ENCODE results near the gene MRPL36. TPM values are rescaled to one million over a fixed set of nuclear protein-coding genes. Genes with fewer than 3 reads are reported as not detected.

MRPL36 gene
- total and polyA plus RNA-seq, 2 donors (not counting 1 experiment from before 2014, with no cell fraction given): 47.9 to 54.8 TPM

- H3K27me3 ChIP-seq (ENCODE audit: control insufficient read depth, insufficient read depth, low read length): no peaks in the 10 kb centered on the region
- H3K9ac ChIP-seq (ENCODE audit: insufficient read depth, low read length): no peak overlapping the region
These were observed 50.1 kb downstream of the MRPL36 start for GRCh38 chr5:1749346-1750124.

GRCh38 chr5:1748845-1749244 is 50.8 kb downstream of the MRPL36 start:
- no peak overlapping the region for H3K9ac ChIP-seq (ENCODE audit: insufficient read depth, low read length)
- no peaks in the 10 kb centered on the region for H3K27me3 ChIP-seq (ENCODE audit: control insufficient read depth, insufficient read depth, low read length)
- no peaks in the 10 kb centered on the region for H3K9me3 ChIP-seq (ENCODE audit: control insufficient read depth, insufficient read depth, low read depth, low read length)
- no peaks in the 10 kb centered on the region for H4K20me1 ChIP-seq (ENCODE audit: control insufficient read depth, extremely low read depth, insufficient read depth, low read length)
- H3K36me3 ChIP-seq (ENCODE audit: control insufficient read depth, insufficient read depth, low read length): no peaks in the 10 kb centered on the region
- DNase-seq (ENCODE audit: low read depth in 2 of 2): no peak
- H3K79me2 ChIP-seq (ENCODE audit: control insufficient read depth, insufficient read depth, low read length): no peaks in the 10 kb centered on the region
- no peak for TF ChIP-seq EZH2 (IDR thresholded peaks at IDR 0.05; ENCODE audit: low read length, missing control alignments)
- TF ChIP-seq CTCF (conservative IDR thresholded peaks at IDR 0.05 in 1 of 2, IDR thresholded peaks at IDR 0.05 in 1 of 2; ENCODE audit: low read depth in 1 of 2, low read length in 2 of 2): no peak
- H3K4me3 ChIP-seq (replicated peaks in 1 of 4; ENCODE audit: control extremely low read depth in 1 of 4, insufficient read depth in 1 of 4, low read depth in 3 of 4, low read length in 4 of 4): no peak overlapping the region
- no peak overlapping the region for H3K27ac ChIP-seq (ENCODE audit: insufficient read depth, low read length)
- H3K4me2 ChIP-seq (ENCODE audit: extremely low read depth, insufficient read depth, low read length): no peak overlapping the region
- H3K4me1 ChIP-seq (ENCODE audit: control insufficient read depth, extremely low read depth, insufficient read depth, low read length): no peaks in the 10 kb centered on the region
- no peak overlapping the region for H2AFZ ChIP-seq (ENCODE audit: low read length)

More at GRCh38 chr5:1749346-1750124, 50.1 kb downstream of the MRPL36 start:
- Histone ChIP-seq H2AFZ (ENCODE audit: low read length) (no peak overlapping the region), H3K4me1 (ENCODE audit: control insufficient read depth, extremely low read depth, insufficient read depth, low read length) (no peaks in the 10 kb centered on the region), H3K79me2 (ENCODE audit: control insufficient read depth, insufficient read depth, low read length) (no peaks in the 10 kb centered on the region), H3K27ac (ENCODE audit: insufficient read depth, low read length) (no peak overlapping the region), H3K9me3 (ENCODE audit: control insufficient read depth, insufficient read depth, low read depth, low read length) (no peaks in the 10 kb centered on the region), H3K36me3 (ENCODE audit: control insufficient read depth, insufficient read depth, low read length) (no peaks in the 10 kb centered on the region), H3K4me3 (replicated peaks in 1 of 4; ENCODE audit: control extremely low read depth in 1 of 4, insufficient read depth in 1 of 4, low read depth in 3 of 4, low read length in 4 of 4) (no peak overlapping the region), H3K4me2 (ENCODE audit: extremely low read depth, insufficient read depth, low read length) (no peak overlapping the region), H4K20me1 (ENCODE audit: control insufficient read depth, extremely low read depth, insufficient read depth, low read length) (no peaks in the 10 kb centered on the region)
- no peak for DNase-seq (ENCODE audit: low read depth in 2 of 2)
- TF ChIP-seq CTCF (conservative IDR thresholded peaks at IDR 0.05 in 1 of 2, IDR thresholded peaks at IDR 0.05 in 1 of 2; ENCODE audit: low read depth in 1 of 2, low read length in 2 of 2) (no peak), EZH2 (IDR thresholded peaks at IDR 0.05; ENCODE audit: low read length, missing control alignments) (no peak)

Other genes starting within 250 kb of the MRPL36 start
- 21.8 and 31.8 TPM in 2 replicates for gene NDUFS6, start 1.6 kb upstream of the MRPL36 start, total RNA-seq
- 68.5 and 90.8 TPM in 2 replicates for gene NDUFS6, start 1.6 kb upstream of the MRPL36 start, polyA plus RNA-seq
- gene IRX4, start 83.1 kb upstream of the MRPL36 start, total RNA-seq: not detected in 2 replicates
- gene IRX4, start 83.1 kb upstream of the MRPL36 start, polyA plus RNA-seq: not detected in 2 replicates